HepG2 (cell line): ENCODE data around the gene PSG5.

Experiments
- HOXA7 ChIP-seq: sonication (generic); formaldehyde crosslinking; IDR thresholded peaks from 2 replicates; pipeline ENCODE4 v1.8.1; 2022; ENCODE audit warnings: mild to moderate bottlenecking, missing genetic modification reagents, moderate library complexity
- MAZ ChIP-seq, 2 experiments: sonication (generic) in 1 of 2; formaldehyde crosslinking in 1 of 2; IDR thresholded peaks; 2 replicates each; pipeline versions ENCODE4 v1.5.0 to v1.6.1; 2012 to 2020; ENCODE audit warnings: low read depth in 2 of 2, mild to moderate bottlenecking in 2 of 2, borderline replicate concordance in 1 of 2, improper control_type of control experiment in 1 of 2, low read length in 1 of 2, missing genetic modification reagents in 1 of 2, moderate library complexity in 1 of 2
- ZNF609 ChIP-seq: sonication (generic); formaldehyde crosslinking; IDR thresholded peaks from 2 replicates; pipeline ENCODE4 v1.4.0; 2020; ENCODE audit warnings: mild to moderate bottlenecking, missing genetic modification reagents, borderline replicate concordance

- TF ChIP-seq ZNF609: no peak
- TF ChIP-seq HOXA7 (CRISPR knock-in tag): no peak
- no peak for TF ChIP-seq MAZ (IDR thresholded peaks at IDR 0.05; ENCODE audit: borderline replicate concordance, low read depth, low read length)
- no peak for TF ChIP-seq MAZ (CRISPR knock-in tag; IDR thresholded peaks at IDR 0.05; ENCODE audit: low read depth)
Observed at GRCh38 chr19:43124360-43124759, 62.0 kb downstream of the PSG5 start.
